GM13977 (cell line): ENCODE data around the gene MASTL.

Experiments used
- DNase-seq: peaks from one replicate; pipeline ENCODE4 v3.0.0; 2012; ENCODE audit warnings: low spot score
- in situ Hi-C: fragments of 300-500 bp; cut with MboI; formaldehyde crosslinking; loops from one replicate; pipeline ENCODE4 v1.12.0; 2022; ENCODE audit warnings: low sequenced_read_pairs, low pct_unique_long_range_greater_than_20kb, mixed read lengths, inconsistent platforms; ENCODE audit not compliant: unreplicated experiment
- TF ChIP-seq, protein P1 (sequence below): IDR thresholded peaks from 2 replicates; pipeline ENCODE4 v1.5.1; 2012; ENCODE audit warnings: mild to moderate bottlenecking, control low read depth; ENCODE audit not compliant: insufficient read depth; ENCODE audit errors: extremely low read depth, missing control alignments

The MASTL gene

DNA sequence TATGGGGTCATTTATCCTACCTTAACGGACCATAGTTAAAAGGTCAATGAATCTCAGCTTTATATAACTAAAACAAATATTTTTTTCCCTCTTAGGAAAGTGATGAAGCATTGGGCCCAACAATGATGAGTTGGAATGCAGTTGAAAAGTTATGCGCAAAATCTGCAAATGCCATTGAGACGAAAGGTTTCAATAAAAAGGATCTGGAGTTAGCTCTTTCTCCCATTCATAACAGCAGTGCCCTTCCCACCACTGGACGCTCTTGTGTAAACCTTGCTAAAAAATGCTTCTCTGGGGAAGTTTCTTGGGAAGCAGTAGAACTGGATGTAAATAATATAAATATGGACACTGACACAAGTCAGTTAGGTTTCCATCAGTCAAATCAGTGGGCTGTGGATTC lies 14.7 kb downstream of the MASTL start:
- TF ChIP-seq, protein P1, sequence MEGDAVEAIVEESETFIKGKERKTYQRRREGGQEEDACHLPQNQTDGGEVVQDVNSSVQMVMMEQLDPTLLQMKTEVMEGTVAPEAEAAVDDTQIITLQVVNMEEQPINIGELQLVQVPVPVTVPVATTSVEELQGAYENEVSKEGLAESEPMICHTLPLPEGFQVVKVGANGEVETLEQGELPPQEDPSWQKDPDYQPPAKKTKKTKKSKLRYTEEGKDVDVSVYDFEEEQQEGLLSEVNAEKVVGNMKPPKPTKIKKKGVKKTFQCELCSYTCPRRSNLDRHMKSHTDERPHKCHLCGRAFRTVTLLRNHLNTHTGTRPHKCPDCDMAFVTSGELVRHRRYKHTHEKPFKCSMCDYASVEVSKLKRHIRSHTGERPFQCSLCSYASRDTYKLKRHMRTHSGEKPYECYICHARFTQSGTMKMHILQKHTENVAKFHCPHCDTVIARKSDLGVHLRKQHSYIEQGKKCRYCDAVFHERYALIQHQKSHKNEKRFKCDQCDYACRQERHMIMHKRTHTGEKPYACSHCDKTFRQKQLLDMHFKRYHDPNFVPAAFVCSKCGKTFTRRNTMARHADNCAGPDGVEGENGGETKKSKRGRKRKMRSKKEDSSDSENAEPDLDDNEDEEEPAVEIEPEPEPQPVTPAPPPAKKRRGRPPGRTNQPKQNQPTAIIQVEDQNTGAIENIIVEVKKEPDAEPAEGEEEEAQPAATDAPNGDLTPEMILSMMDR, result no peak
- in situ Hi-C loops, result no loop called here
- no peak for DNase-seq

DNA sequence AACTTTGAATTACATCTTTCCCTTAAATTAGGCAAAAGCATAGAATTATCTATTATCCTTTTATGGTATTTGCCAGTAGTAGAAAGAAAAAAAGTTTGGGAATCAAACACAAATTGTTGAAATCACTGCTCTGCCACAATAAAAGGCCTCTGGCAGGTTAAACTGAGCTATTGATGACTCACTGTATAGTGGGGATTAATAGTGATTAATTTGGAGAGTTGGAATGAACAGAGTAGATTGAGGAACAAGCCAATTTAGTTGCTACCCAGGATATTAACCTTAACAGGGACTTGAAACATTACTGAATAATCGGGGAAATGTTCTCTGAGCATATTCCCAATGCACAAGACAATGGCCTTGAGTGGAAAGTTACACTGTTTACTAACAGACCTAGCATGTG lies 33.1 kb downstream of the MASTL start:
- TF ChIP-seq, protein P1, result no peak
- in situ Hi-C loops, result no loop called here
- DNase-seq, result no peak

DNA sequence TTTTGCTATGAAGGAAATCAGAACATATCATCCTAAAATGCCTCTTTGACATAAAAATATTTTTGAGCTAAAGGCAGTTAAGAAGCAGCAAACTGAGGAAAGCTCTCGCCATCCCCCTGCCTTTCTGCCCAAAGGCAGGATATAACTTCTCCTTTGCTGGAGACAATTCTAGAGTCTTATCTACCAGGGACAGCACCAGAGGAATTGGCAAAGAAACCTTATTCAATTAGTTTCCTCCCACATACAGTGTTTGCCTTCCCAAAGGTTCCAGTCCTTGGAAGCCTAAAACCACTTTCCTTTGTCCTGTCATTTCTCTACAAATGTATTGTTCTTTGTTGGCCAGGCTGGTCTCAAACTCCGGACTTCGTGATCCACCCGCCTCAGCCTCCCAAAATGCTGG lies 33.7 kb downstream of the MASTL start:
- no peak for DNase-seq
- in situ Hi-C loops, result no loop called here
- TF ChIP-seq, protein P1, result no peak

DNA sequence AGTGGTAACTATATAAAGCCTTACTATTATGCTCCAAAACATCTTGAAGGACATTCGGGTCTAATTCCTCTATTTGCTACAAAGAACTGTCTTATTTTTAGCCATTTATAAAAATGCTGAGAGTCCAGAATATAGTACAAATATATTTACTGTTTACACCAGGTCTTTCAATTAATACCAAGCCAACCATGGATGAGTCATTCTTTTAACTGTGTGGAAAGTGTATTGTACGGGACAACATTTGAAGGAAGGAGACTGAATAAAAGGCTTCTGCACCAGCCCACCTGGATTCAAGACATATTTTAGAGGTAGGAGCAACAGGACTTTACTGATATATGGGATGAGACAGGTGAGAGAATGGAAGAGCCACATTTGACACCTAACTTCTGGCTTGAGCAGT lies 35.4 kb downstream of the MASTL start:
- TF ChIP-seq, protein P1, result no peak
- in situ Hi-C loops, result no loop called here
- DNase-seq, result no peak

DNA sequence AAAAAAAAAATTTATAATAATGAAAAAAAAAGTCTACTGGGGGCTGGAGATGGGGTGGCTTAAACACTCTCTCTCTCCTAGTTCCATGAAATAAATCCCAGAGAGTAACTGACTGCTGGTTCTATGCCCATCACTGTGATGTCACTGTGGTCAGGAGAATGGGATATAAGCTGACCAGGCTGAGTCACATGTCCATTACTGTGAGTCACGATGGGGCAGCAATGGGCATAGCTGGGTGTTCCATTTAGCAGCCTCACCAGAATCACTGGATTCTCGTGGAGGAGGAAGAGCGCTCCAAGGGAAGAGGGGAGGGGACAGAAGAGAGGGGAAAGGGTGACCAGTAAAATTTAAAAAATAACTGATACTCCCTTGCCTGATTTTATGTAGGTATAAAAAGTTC lies 37.1 kb downstream of the MASTL start:
- in situ Hi-C loops, result no loop called here
- TF ChIP-seq, protein P1, result no peak
- DNase-seq, result no peak

DNA sequence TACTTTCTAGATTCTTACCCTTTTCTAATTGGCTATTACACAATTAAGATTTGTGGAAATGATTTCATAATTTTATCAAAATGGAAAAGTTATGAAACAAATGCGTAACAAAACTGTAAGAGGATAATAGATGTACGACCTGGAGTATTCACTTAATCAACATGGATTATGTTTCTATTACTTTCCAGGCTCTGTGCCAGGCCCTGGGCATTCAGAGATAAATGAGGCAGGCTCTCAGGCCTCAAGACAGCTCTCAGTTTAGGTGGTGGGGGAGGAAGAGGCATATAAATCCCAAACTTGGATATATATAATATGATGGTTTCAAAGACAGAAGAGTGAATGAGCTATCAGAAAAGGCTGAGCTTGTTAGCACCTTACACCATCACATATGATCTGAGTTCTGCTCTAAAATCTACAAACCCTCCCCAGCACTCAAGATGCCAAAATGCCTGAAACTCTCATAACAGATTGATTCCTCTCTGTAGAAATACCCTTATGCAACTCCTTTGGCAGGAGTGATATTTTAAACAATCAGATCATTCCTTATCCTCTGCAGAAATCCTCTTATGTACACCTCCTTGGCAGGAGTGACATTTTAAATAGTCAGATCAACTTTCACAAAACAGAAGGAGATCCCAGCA lies 42.9 kb downstream of the MASTL start:
- TF ChIP-seq, protein P1, result no peak
- in situ Hi-C loops, result no loop called here

More for the DNA sequence above, 42.9 kb downstream of the MASTL start:
- no peak for DNase-seq
